MM.1S (cell line): ENCODE measurements around the gene ENDOV.

Experiments
- EZH2 ChIP-seq: fragments of 300-600 bp; sonication (generic); optimal IDR thresholded peaks from 2 replicates; pipeline ENCODE3; 2017; ENCODE audit warnings: low read depth, mild to moderate bottlenecking, antibody characterized with exemption, low read length, mixed read lengths
- EZH2phosphoT487 ChIP-seq: fragments of 300-600 bp; sonication (generic); IDR thresholded peaks from 2 replicates; pipeline ENCODE4 v1.6.1; 2018; ENCODE audit warnings: antibody characterized with exemption, low read length
- TF ChIP-seq, protein P1 (sequence below): fragments of 300-600 bp; sonication (generic); IDR thresholded peaks from 2 replicates; pipeline ENCODE4 v1.5.1; 2016; ENCODE audit warnings: antibody characterized with exemption, low read length, mixed read lengths

GRCh38 chr17:80406146-80406545, 8.8 kb upstream of the ENDOV start:
- TF ChIP-seq, protein P1, sequence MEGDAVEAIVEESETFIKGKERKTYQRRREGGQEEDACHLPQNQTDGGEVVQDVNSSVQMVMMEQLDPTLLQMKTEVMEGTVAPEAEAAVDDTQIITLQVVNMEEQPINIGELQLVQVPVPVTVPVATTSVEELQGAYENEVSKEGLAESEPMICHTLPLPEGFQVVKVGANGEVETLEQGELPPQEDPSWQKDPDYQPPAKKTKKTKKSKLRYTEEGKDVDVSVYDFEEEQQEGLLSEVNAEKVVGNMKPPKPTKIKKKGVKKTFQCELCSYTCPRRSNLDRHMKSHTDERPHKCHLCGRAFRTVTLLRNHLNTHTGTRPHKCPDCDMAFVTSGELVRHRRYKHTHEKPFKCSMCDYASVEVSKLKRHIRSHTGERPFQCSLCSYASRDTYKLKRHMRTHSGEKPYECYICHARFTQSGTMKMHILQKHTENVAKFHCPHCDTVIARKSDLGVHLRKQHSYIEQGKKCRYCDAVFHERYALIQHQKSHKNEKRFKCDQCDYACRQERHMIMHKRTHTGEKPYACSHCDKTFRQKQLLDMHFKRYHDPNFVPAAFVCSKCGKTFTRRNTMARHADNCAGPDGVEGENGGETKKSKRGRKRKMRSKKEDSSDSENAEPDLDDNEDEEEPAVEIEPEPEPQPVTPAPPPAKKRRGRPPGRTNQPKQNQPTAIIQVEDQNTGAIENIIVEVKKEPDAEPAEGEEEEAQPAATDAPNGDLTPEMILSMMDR = no peak
- TF ChIP-seq EZH2 (no peak), EZH2phosphoT487 (no peak)
